Measurements from ENCODE around the gene SPDEF. TPM values are rescaled to one million over a fixed set of nuclear protein-coding genes. Genes with fewer than 3 reads are reported as not detected.

Gene SPDEF
- total and polyA plus RNA-seq, 2 donors (not counting 1 experiment from before 2014, with no cell fraction given), result 0.10 TPM; not detected in 1

- H3K27ac ChIP-seq (ENCODE audit: low read length in 2 of 2), result no peak overlapping the region
Measured at GRCh38 chr6:34549804-34550202, 6.3 kb downstream of the SPDEF start.

More at GRCh38 chr6:34549804-34550202, 6.3 kb downstream of the SPDEF start:
- intact Hi-C loops (cut with micrococcal nuclease), result no loop called here
- H3K4me3 Mint-ChIP-seq, result no peak overlapping the region
- Histone ChIP-seq H2AFZ (ENCODE audit: insufficient read depth, low read depth, low read length, poor library complexity, severe bottlenecking) (no peak overlapping the region), H3K9me3 (ENCODE audit: control extremely low read depth in 1 of 3, control insufficient read depth in 2 of 3, insufficient read depth in 1 of 3, low read length in 2 of 3) (peaks cover 0 to 4% (median 0%) of the 10 kb centered on the region in 3 donors), H3K36me3 (replicated peaks in 1 of 2; ENCODE audit: control extremely low read depth in 1 of 2, control insufficient read depth in 1 of 2, extremely low read depth in 1 of 2, insufficient read depth in 2 of 2, low read length in 1 of 2) (no peaks in the 10 kb centered on the region), H3K4me3 (ENCODE audit: control extremely low read depth in 1 of 5, extremely low read depth in 1 of 5, insufficient read depth in 1 of 5, low read depth in 2 of 5, low read length in 4 of 5) (no peak overlapping the region), H3K9ac (ENCODE audit: low read length) (no peak overlapping the region), H4K20me1 (ENCODE audit: control insufficient read depth, insufficient read depth, low read length, poor library complexity, severe bottlenecking) (no peaks in the 10 kb centered on the region), H3K4me2 (replicated peaks; ENCODE audit: low read depth, low read length, poor library complexity, severe bottlenecking) (no peak overlapping the region), H3K79me2 (ENCODE audit: control insufficient read depth, insufficient read depth, low read length) (no peaks in the 10 kb centered on the region), H3K27me3 (replicated peaks in 1 of 4; ENCODE audit: control extremely low read depth in 1 of 4, control insufficient read depth in 3 of 4, insufficient read depth in 4 of 4, low read length in 3 of 4) (no peaks in the 10 kb centered on the region), H3K4me1 (ENCODE audit: control insufficient read depth in 2 of 2, insufficient read depth in 2 of 2, low read length in 2 of 2) (peaks cover 0 to 6% of the 10 kb centered on the region in 2 donors)
- ATAC-seq (ENCODE audit: low read depth) (no peak), DNase-seq (no peak)
- ChIA-PET CTCF (interaction anchor here (0.8 kb wide), 1 partner anchor 60 kb away, joined by 4 read pairs; no protein-coding TSS in a partner anchor), POLR2A (no interaction called here)
- WGBS (ENCODE audit: insufficient coverage), result 90% methylated on average over 1 of the region's 2 CpGs
- no peaks in the 10 kb centered on the region for H3K9me3 Mint-ChIP-seq (ENCODE audit: insufficient read depth)
- H3K27me3 Mint-ChIP-seq, result peaks cover 4% of the 10 kb centered on the region
- H3K4me1 Mint-ChIP-seq, result peaks cover 7% of the 10 kb centered on the region
- no peak for TF ChIP-seq EZH2 (IDR thresholded peaks at IDR 0.05; ENCODE audit: borderline replicate concordance, insufficient read depth, low read depth, low read length, poor library complexity, severe bottlenecking)
- no peak for TF ChIP-seq CTCF (IDR thresholded peaks at IDR 0.05)
- no peak overlapping the region for H3K27ac Mint-ChIP-seq

Measured in B cell (primary cell).